Activated CD4-positive, alpha-beta T cell treated with anti-CD3 and anti-CD28 coated beads, Interleukin-2, amount 50 U/mL, for 24 hours (primary cell): ENCODE measurements around the gene TBXT.

Experiments used
- DNase-seq, 2 donors: peaks; one replicate each; pipeline ENCODE4 v3.0.0-alpha.2; 2020; ENCODE audit warnings: low read depth in 1 of 2, low spot score in 1 of 2

Gene TBXT

DNA sequence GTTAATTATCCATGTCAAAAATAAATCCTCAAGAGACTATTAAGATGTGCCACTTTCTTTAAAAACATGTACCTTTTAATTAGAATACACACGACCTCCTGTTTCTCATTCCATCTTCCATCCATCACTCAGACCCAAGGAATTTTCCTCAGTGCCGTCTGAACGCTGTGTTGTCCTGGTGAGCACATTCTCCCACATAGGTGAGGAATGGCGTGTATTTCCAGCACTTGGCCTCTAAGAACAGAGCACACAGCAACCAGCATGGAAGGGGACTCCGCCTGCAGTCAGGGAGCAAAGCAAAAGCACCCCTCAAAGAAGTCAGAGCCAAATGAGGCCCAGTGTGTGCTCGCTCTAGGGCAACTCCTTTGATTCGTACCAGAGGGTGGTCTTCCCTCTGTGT is 45.9 kb downstream of the TBXT start:
- DNase-seq: no peak

DNA sequence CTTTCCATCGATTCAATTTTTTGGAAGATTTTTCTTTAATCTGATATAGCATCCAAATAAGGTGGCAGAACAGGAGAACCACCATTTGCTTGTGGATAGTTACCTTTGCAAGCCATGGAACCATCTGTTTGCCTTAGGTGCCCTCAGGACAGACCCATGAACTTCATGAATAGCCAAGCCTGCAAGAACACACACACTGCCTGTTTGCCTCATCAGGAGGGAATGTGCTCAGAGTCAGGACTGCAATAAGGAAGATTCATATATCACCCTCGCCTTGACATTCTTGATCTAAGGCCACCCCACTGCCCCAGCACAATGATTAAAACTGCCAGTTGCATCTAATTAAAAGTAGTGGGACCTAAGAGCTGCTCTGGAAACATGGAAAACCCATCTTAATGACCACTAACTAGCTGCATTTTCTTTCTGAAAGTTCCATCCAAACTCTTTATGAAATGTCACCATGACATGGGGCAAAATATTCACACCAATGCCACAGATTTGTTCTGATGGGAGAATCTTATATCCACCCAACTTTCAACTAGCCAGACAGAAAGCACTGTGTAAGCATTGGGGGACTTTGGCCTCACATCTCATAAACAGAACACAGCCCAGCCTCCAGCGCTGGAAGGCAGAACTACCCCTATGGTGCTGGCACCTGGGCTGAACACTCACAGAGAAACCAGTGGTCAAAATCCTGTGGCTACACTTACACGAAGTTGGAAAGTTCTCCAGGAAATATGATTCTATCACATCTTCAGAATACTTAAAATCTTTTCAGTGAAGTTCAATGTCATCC is 48.3 kb downstream of the TBXT start:
- DNase-seq: no peak

DNA sequence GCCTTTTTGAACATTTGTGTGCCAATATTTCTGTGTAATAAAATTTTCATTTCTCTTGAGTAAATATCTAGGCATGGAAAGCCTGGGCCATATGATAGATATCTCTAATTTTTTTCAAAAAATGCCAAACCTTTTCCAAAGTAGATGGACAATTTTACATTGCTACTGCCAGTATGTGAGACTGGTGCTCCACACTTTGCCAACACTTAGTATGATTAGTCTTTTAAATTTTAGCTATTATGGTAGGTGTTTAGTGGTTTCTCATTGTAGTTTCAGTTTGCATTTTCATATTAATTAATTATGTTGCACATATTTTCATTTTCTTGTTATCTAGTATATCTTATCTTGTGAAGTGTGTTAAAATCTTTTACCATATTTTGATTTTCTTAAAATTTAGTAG is 52.0 kb downstream of the TBXT start:
- no peak for DNase-seq

DNA sequence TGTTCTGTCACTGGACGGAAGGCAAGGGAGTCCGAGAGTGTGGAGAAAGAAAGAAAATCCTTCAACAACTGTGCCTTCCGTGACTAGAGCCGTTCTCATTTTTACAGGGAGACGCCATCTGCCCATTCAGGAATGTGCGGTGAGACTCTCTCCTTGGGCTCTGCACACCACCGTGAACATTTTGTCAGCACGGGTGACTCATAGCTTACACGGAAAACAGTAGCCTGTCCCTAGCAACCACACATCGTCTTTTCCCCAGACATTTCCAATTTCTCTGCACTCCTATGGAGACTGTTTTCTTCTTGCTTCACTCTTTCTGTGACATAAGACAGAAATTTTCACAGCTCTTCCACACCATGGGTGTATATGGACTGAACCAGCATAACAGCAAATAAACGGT is 55.1 kb downstream of the TBXT start:
- no peak for DNase-seq

DNA sequence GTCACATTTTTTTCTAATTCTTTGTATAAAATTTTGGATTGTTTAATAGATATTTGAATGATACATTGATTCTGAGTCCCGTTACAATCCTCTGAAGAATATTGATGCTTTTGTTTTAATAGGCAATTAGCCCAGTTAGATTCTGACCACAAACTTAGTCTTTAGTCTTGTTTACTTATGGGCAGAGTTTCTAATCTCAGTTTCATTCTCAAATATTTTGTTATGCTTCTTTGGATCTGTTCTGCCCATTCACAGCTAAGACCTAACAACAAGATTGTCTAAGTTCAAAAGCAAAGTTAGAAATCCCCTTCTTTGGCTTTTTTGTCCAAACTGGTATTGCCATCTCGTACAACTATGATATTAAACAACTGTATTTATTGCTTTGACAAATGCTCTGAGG is 58.0 kb downstream of the TBXT start:
- DNase-seq: no peak
